Measurements from ENCODE around the gene ARMC8. TPM values are rescaled to one million over a fixed set of nuclear protein-coding genes. Genes with fewer than 3 reads are reported as not detected.

The ARMC8 gene
- total and polyA plus RNA-seq, 4 donors = 8.4 to 53.6 (median 22.8) TPM

- TF ChIP-seq JUND (IDR thresholded peaks at IDR 0.05) (no peak), RAD21 (IDR thresholded peaks at IDR 0.05) (no peak), FOXA2 (IDR thresholded peaks at IDR 0.05) (no peak), CTCF (IDR thresholded peaks at IDR 0.05; ENCODE audit: low read depth, low read length, missing input control) (no peak), RXRA (IDR thresholded peaks at IDR 0.05) (no peak), MAX (IDR thresholded peaks at IDR 0.05) (no peak), GABPA (IDR thresholded peaks at IDR 0.05 in 1 of 2, conservative IDR thresholded peaks at IDR 0.05 in 1 of 2) (no peak), FOXA1 (IDR thresholded peaks at IDR 0.05) (no peak), SP1 (IDR thresholded peaks at IDR 0.05) (no peak), REST (IDR thresholded peaks at IDR 0.05) (no peak), HNF4G (IDR thresholded peaks at IDR 0.05) (no peak), ATF3 (IDR thresholded peaks at IDR 0.05) (no peak)
- no peaks in the 10 kb centered on the region for H3K9me3 ChIP-seq (ENCODE audit: control insufficient read depth in 4 of 4, low read length in 3 of 4)
- H3K27ac ChIP-seq (ENCODE audit: low read depth in 1 of 2, low read length in 2 of 2) = no peak overlapping the region
- WGBS = 89% methylated on average over 4 of the region's 4 CpGs
- H3K4me3 ChIP-seq (ENCODE audit: low read depth in 1 of 3, low read length in 3 of 3) = no peak overlapping the region
- no peaks in the 10 kb centered on the region for H3K4me1 ChIP-seq (ENCODE audit: control insufficient read depth in 4 of 4, insufficient read depth in 4 of 4, low read length in 3 of 4)
- no peaks in the 10 kb centered on the region for H3K27me3 ChIP-seq (ENCODE audit: control insufficient read depth in 4 of 4, insufficient read depth in 4 of 4, low read length in 3 of 4)
- no peaks in the 10 kb centered on the region for H3K36me3 ChIP-seq (ENCODE audit: control insufficient read depth in 4 of 4, insufficient read depth in 3 of 4, low read depth in 1 of 4, low read length in 3 of 4)
- DNase-seq (ENCODE audit: low spot score) = no peak
- no peak overlapping the region for H3K9ac ChIP-seq (ENCODE audit: low read depth in 1 of 2, low read length in 2 of 2)
Observed at GRCh38 chr3:138336454-138336999, 149.4 kb downstream of the ARMC8 start.

GRCh38 chr3:138338244-138338643 is 151.1 kb downstream of the ARMC8 start:
- no peak for TF ChIP-seq NR2F2 (IDR thresholded peaks at IDR 0.05)
- no peak for TF ChIP-seq FOXA1 (IDR thresholded peaks at IDR 0.05)
- Histone ChIP-seq H3K4me1 (ENCODE audit: control insufficient read depth in 4 of 4, insufficient read depth in 4 of 4, low read length in 3 of 4) (no peaks in the 10 kb centered on the region), H3K4me3 (ENCODE audit: low read depth in 1 of 3, low read length in 3 of 3) (no peak overlapping the region), H3K36me3 (ENCODE audit: control insufficient read depth in 4 of 4, insufficient read depth in 3 of 4, low read depth in 1 of 4, low read length in 3 of 4) (no peaks in the 10 kb centered on the region), H3K27ac (ENCODE audit: low read depth in 1 of 2, low read length in 2 of 2) (no peak overlapping the region), H3K27me3 (ENCODE audit: control insufficient read depth in 4 of 4, insufficient read depth in 4 of 4, low read length in 3 of 4) (no peaks in the 10 kb centered on the region), H3K9me3 (ENCODE audit: control insufficient read depth in 4 of 4, low read length in 3 of 4) (no peaks in the 10 kb centered on the region), H3K9ac (ENCODE audit: low read depth in 1 of 2, low read length in 2 of 2) (no peak overlapping the region)
- WGBS = 71% methylated on average over 5 of the region's 5 CpGs
- DNase-seq (ENCODE audit: low spot score) = no peak

GRCh38 chr3:138338811-138339210 is 151.7 kb downstream of the ARMC8 start:
- no peak for DNase-seq (ENCODE audit: low spot score)
- H3K27me3 ChIP-seq (ENCODE audit: control insufficient read depth in 4 of 4, insufficient read depth in 4 of 4, low read length in 3 of 4) = no peaks in the 10 kb centered on the region
- no peaks in the 10 kb centered on the region for H3K36me3 ChIP-seq (ENCODE audit: control insufficient read depth in 4 of 4, insufficient read depth in 3 of 4, low read depth in 1 of 4, low read length in 3 of 4)
- peaks cover 0 to 1% (median 0%) of the 10 kb centered on the region in 4 donors for H3K4me1 ChIP-seq (ENCODE audit: control insufficient read depth in 4 of 4, insufficient read depth in 4 of 4, low read length in 3 of 4)
- no peak overlapping the region for H3K9ac ChIP-seq (ENCODE audit: low read depth in 1 of 2, low read length in 2 of 2)
- no peaks in the 10 kb centered on the region for H3K9me3 ChIP-seq (ENCODE audit: control insufficient read depth in 4 of 4, low read length in 3 of 4)
- H3K27ac ChIP-seq (ENCODE audit: low read depth in 1 of 2, low read length in 2 of 2) = no peak overlapping the region
- H3K4me3 ChIP-seq (ENCODE audit: low read depth in 1 of 3, low read length in 3 of 3) = no peak overlapping the region
- WGBS = 93% methylated on average over 5 of the region's 5 CpGs
- no peak for TF ChIP-seq NR2F2 (IDR thresholded peaks at IDR 0.05)
- TF ChIP-seq JUND (IDR thresholded peaks at IDR 0.05) = no peak
- TF ChIP-seq GABPA (IDR thresholded peaks at IDR 0.05 in 1 of 2, conservative IDR thresholded peaks at IDR 0.05 in 1 of 2) = no peak
- no peak for TF ChIP-seq ZBTB33 (IDR thresholded peaks at IDR 0.05)
- no peak for TF ChIP-seq SP1 (IDR thresholded peaks at IDR 0.05)
- TF ChIP-seq REST (IDR thresholded peaks at IDR 0.05) = no peak
- TF ChIP-seq FOXA2 (IDR thresholded peaks at IDR 0.05) = no peak
- TF ChIP-seq HNF4G (IDR thresholded peaks at IDR 0.05) = no peak
- no peak for TF ChIP-seq TAF1 (conservative IDR thresholded peaks at IDR 0.05)
- TF ChIP-seq FOXA1 (IDR thresholded peaks at IDR 0.05) = no peak
- no peak for TF ChIP-seq ATF3 (IDR thresholded peaks at IDR 0.05)

Measured in liver (tissue), 9 donors.